ENCODE results near the gene ENDOU.

The ENDOU gene

DNA sequence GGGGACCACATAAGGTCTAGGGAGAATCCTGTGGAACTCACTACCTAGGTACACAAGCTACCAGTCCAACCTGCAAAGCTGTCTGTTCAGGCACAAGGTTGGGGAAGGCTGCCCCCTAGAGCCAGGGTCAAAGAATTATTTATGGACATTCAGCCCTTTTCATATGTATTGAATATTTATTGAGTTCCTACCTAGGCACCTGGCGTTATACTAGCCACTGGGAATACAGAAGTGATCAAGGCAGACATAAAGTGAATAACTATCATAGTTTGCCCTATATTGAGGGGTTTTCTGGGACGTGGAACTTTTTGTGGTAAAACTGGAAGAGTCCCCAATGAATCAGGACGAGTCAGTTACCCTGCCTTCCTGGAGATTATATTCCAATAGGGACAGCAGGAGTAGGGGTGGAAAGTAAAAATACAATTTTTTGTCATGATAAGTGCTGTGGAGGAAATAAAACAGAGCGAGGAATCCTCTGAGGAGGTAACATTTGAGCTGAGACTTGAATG is 42.0 kb upstream of the ENDOU start:
- in situ Hi-C loops (cut with MboI; ENCODE audit: low sequenced_read_pairs, unreplicated experiment) = no loop called here
- TF ChIP-seq, protein P1, sequence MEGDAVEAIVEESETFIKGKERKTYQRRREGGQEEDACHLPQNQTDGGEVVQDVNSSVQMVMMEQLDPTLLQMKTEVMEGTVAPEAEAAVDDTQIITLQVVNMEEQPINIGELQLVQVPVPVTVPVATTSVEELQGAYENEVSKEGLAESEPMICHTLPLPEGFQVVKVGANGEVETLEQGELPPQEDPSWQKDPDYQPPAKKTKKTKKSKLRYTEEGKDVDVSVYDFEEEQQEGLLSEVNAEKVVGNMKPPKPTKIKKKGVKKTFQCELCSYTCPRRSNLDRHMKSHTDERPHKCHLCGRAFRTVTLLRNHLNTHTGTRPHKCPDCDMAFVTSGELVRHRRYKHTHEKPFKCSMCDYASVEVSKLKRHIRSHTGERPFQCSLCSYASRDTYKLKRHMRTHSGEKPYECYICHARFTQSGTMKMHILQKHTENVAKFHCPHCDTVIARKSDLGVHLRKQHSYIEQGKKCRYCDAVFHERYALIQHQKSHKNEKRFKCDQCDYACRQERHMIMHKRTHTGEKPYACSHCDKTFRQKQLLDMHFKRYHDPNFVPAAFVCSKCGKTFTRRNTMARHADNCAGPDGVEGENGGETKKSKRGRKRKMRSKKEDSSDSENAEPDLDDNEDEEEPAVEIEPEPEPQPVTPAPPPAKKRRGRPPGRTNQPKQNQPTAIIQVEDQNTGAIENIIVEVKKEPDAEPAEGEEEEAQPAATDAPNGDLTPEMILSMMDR (IDR thresholded peaks at IDR 0.05; ENCODE audit: borderline replicate concordance, control extremely low read depth, extremely low read depth, insufficient read depth, missing control alignments) = peak; percentile 59
- peak; percentile 76 for DNase-seq (ENCODE audit: low spot score)

DNA sequence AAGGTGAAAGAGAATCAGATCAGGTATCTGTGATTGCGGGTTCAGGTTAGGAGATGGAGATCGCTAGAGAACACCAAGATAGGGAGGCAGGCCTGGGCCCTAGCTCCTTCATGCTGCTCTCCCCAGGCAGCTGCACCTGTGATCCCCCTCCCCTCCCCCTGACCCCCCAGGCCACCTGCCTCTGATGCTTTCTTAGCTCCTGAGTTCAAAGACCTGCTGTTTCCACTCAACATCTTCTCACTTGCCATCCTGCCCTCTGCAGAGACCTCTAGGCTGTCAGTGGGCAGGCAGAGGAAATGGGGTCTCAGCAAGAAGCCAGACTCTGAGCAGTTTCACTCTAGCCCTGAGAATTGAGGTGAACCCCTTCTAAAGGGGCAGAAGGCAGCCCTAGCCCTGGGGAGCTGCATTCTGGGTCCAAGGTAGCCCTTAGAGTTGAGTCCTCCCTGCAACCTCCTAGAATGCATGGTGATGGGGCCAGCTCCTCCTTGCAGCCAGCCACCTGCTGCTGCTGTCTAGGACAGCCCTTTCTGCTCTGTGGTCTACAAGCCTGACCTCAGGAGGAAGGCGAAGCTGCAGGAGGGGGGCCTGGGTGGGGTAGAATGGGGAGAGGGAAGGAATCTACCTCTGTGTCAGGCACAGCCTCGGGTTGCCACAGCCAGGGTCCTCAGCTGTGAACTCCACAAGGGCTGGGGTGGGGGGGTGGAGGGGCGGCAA is 41.4 kb upstream of the ENDOU start:
- in situ Hi-C loops (cut with MboI; ENCODE audit: low sequenced_read_pairs, unreplicated experiment) = no loop called here
- DNase-seq (ENCODE audit: low spot score) = no peak
- TF ChIP-seq, protein P1 (IDR thresholded peaks at IDR 0.05; ENCODE audit: borderline replicate concordance, control extremely low read depth, extremely low read depth, insufficient read depth, missing control alignments) = no peak

DNA sequence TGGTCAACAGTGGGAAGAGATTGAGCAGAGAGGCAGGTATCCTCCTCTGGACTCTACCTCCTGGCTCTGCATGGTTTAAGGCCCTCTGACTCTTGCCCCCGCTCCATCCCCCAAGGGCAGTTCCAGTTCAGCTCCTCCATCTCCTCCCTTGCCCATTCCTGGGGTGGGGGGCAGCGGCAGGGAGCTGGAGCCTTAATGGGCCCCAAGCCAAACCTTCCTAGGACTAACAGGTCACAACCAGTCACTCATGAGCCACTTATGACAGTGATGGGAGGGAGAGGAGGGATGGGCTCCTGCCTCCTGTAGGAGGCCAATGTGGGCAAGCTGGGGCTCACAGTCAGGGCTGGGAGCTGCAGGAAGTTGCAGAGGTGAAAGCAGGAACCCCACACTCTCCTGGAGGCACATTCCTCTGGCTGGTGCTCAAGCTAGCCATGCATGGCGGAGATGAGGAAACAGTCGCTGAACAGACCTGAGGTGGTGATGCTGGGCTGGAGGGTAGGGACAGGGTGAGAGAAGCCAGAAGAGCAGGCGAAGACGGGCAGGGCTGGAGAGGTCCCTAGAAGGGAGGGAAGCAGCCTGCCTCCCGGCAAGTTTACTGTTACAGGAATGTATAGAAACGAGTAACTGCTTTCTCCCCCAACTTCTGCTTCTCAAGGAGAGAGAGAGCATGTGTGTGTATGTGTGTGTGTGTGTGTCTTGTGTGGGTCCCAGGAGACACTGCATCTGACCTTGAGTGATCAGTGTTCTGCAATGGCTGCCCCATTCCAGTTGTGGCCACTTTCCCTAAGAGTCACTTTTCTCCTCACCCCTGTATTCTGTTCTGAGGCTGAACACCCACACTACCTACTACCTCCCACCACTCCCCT is 38.4 kb upstream of the ENDOU start:
- in situ Hi-C loops (cut with MboI; ENCODE audit: low sequenced_read_pairs, unreplicated experiment) = no loop called here
- no peak for DNase-seq (ENCODE audit: low spot score)

DNA sequence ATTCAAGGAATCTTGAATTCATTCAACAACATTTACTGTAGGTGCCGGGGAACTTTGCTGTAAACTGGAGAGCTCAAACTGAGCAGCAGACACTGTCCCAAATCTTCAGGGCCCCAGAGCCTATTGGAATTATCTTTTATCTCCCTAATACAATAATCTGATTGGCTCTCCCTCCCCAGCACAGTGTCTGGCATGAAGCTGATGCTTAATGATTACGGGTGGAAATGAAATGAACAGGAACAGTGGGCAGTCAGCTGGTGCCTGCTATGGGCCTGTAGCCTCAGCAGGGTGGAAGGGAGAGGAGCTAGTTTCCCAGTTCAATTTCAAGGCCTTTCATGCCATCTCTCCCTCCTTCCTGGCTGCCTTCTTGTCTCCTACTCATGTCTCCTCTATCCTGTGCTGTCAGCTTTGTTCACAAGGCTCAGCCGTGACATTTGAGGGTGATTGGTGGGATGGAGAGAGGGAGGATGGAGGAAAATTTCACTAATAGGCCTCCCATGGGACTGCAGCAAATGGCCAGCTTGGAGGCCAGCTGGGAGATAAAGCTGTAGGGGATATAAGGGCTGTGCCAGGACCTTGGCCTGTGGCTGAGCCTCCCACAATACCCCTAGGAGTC is 37.7 kb upstream of the ENDOU start:
- no peak for DNase-seq (ENCODE audit: low spot score)
- TF ChIP-seq, protein P1 (IDR thresholded peaks at IDR 0.05; ENCODE audit: borderline replicate concordance, control extremely low read depth, extremely low read depth, insufficient read depth, missing control alignments) = no peak
- in situ Hi-C loops (cut with MboI; ENCODE audit: low sequenced_read_pairs, unreplicated experiment) = no loop called here

More for the DNA sequence above, 38.4 kb upstream of the ENDOU start:
- TF ChIP-seq, protein P1 (IDR thresholded peaks at IDR 0.05; ENCODE audit: borderline replicate concordance, control extremely low read depth, extremely low read depth, insufficient read depth, missing control alignments) = no peak

DNA sequence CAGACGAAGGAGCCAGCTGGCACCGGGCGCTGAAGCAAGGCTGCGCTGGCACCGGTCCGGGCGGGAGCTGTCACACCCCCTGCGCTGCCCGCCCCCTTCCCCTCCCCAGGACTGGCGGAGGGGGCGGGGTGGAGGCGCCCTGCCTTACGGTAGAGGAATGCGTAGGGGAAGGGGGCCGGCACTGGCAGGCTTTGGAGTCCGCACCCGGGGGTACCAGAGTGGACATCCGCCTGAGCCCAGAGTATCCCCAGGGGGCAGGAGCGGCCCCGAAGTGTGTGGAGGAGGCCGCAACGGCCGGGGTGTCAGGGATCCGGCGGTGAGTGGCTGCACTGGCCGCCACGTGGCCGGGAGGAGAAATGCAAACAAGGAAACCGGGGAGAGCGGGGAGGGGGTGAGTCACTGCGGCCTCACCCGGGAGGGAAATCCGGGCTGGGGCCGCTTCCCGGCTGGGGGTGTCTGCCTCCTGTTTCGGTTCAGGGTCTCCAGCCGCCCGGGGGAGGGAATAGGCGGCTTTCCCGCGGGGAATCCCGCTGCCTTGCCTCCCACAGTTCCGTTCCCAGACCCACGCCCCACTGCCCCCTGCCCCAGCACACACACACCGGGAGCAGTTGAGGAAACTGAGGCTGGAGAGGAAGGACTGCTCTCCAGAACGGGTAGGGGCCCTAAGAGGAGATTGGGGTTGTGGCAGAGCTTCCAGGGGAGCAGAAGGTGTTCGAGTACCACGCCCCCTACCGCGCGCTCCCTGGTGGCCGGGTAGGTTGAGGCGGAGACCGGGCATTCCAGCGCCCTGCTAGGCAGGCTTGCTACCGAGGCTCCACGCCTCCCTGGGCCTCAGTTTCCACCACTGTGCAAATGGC is 33.8 kb upstream of the ENDOU start, which contains the start of gene RAPGEF3:
RAPGEF3 (minus strand) TSS at position 47 of the 857 bp plus-strand sequence. CDS start 324 bp downstream, outside the sequence.
- TF ChIP-seq, protein P1 (IDR thresholded peaks at IDR 0.05; ENCODE audit: borderline replicate concordance, control extremely low read depth, extremely low read depth, insufficient read depth, missing control alignments) = peak; percentile 52
- DNase-seq (ENCODE audit: low spot score) = peak; percentile 88
- in situ Hi-C loops (cut with MboI; ENCODE audit: low sequenced_read_pairs, unreplicated experiment) = no loop called here

Data from GM13976 (cell line).